Panc1 (cell line): ENCODE measurements around the gene SCUBE3. TPM values are rescaled to one million over a fixed set of nuclear protein-coding genes. Genes with fewer than 3 reads are reported as not detected.

Experiments used
- ATAC-seq: fragments of 200-7000 bp; cut with Tn5 transposase; 2 replicates; pipeline ENCODE4 v1.9.1; 2020; ENCODE audit warnings: mild to moderate bottlenecking, moderate library complexity
- BruUV-seq: library from RNA; stranded (reverse); fragments of 400-500 nt; replicated peaks from 2 replicates; lab custom pipeline; 2021; lab: Mats Ljungman, UMichigan
- CTCF ChIA-PET: fragments of 300-600 bp; sonication (Branson Sonifier 250); formaldehyde crosslinking; loops from one replicate; lab custom pipeline; 2022; ENCODE audit warnings: antibody characterized with exemption; lab: Charles Lee
- POLR2A ChIA-PET: fragments of 300-600 bp; sonication (Branson Sonifier 250); formaldehyde crosslinking; loops from one replicate; lab custom pipeline; 2022; ENCODE audit warnings: antibody characterized with exemption; lab: Charles Lee
- DNase-seq: peaks from one replicate; pipeline ENCODE4 v3.0.0-alpha.2; 2010; ENCODE audit warnings: low read depth, low spot score
- H3K27ac ChIP-seq: 2 replicates; pipeline ENCODE4 v1.5.1; 2011; ENCODE audit warnings: mild to moderate bottlenecking, low read length, inconsistent platforms
- H3K27me3 ChIP-seq: fragments of 200-500 bp; sonication (Bioruptor generic); 2 replicates; pipeline ENCODE4 v1.6.0; 2014; ENCODE audit warnings: low read length, inconsistent platforms; ENCODE audit not compliant: control insufficient read depth, insufficient read depth
- H3K36me3 ChIP-seq: fragments of 200-500 bp; sonication (Bioruptor generic); 2 replicates; pipeline ENCODE4 v1.5.1; 2014; ENCODE audit warnings: inconsistent platforms, mild to moderate bottlenecking, low read length, moderate library complexity; ENCODE audit not compliant: control insufficient read depth, insufficient read depth
- H3K4me1 ChIP-seq: 2 replicates; pipeline ENCODE4 v1.5.1; 2011; ENCODE audit warnings: inconsistent platforms, mild to moderate bottlenecking, low read length, moderate library complexity; ENCODE audit not compliant: control insufficient read depth, insufficient read depth
- H3K4me3 ChIP-seq, 2 experiments: 2 replicates each; pipeline ENCODE4 v1.5.1; 2011 to 2012; ENCODE audit warnings: low read depth in 2 of 2, low read length in 2 of 2, mild to moderate bottlenecking in 2 of 2, inconsistent platforms in 1 of 2, moderate library complexity in 1 of 2
- H3K9me3 ChIP-seq: fragments of 200-500 bp; sonication (Bioruptor generic); 2 replicates; pipeline ENCODE4 v1.5.1; 2014; ENCODE audit warnings: low read depth, mild to moderate bottlenecking, inconsistent platforms, low read length, moderate library complexity; ENCODE audit not compliant: control insufficient read depth, insufficient read depth
- POLR2AphosphoS5 ChIP-seq: IDR thresholded peaks from 2 replicates; pipeline ENCODE4 v1.6.1; 2012; ENCODE audit warnings: mild to moderate bottlenecking, low read depth, low read length, moderate library complexity
- SIN3A ChIP-seq: IDR thresholded peaks from 2 replicates; pipeline ENCODE4 v1.6.1; 2012; ENCODE audit warnings: low read depth, mild to moderate bottlenecking, low read length, moderate library complexity, borderline replicate concordance; ENCODE audit not compliant: insufficient read depth
- TCF7L2 ChIP-seq: IDR thresholded peaks from 2 replicates; pipeline ENCODE4 v1.6.1; 2011; ENCODE audit warnings: mild to moderate bottlenecking, low read depth, low read length, inconsistent platforms
- in situ Hi-C: cut with HindIII; loops from 2 replicates; pipeline ENCODE4 v1.10.0; 2016; ENCODE audit warnings: low sequenced_read_pairs, low pct_unique_long_range_greater_than_20kb
- intact Hi-C: fragments of 100-400 bp; cut with micrococcal nuclease; formaldehyde crosslinking; loops from one replicate; pipeline ENCODE4 v1.10.0; 2022; ENCODE audit not compliant: unreplicated experiment
- total RNA-seq: library from RNA; stranded (reverse); gene quantifications from one replicate; pipeline ENCODE4 v1.2.1, GENCODE V29; 2021; ENCODE audit not compliant: unreplicated experiment
- TF ChIP-seq, protein P1 (sequence below): fragments of 450-650 bp; IDR thresholded peaks from 2 replicates; pipeline ENCODE4 v1.5.1; 2017; ENCODE audit warnings: mild to moderate bottlenecking
- TF ChIP-seq, protein P2 (sequence below), 2 experiments: IDR thresholded peaks; 2 replicates each; pipeline ENCODE4 v1.6.1; 2011 to 2012; ENCODE audit warnings: low read depth in 2 of 2, control low read depth in 1 of 2, low read length in 1 of 2, mild to moderate bottlenecking in 1 of 2, moderate library complexity in 1 of 2; ENCODE audit not compliant: insufficient read depth in 1 of 2

Gene SCUBE3
- total RNA-seq, 1 experiment from 2014 or later, result 1.6 TPM

DNA sequence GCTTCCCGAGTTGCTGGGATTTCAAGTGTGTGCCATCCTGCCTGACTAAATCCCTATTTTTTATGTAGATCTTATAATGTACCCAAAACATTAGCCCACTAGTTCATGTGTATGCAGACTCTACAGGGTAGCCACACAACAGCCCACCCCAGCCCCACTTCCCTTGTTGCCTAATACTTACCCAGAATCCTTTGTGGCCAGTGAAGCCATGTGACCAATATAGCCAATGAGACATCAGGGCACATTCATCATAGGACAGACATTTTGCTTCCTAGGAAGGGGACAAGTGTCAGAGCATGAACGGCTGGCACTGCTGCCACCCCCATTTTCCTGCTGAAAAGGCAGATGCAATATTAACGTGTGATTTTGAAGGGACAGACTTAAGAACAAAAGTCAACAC is 36.6 kb upstream of the SCUBE3 start:
- no peaks in the 10 kb centered on the region for H3K27me3 ChIP-seq
- no peak overlapping the region for H3K27ac ChIP-seq
- no peak overlapping the region for H3K4me3 ChIP-seq
- ATAC-seq (no peak), DNase-seq (no peak)
- ChIA-PET POLR2A (no interaction called here), CTCF (no interaction called here)
- H3K4me1 ChIP-seq, result peaks cover 5% of the 10 kb centered on the region; the same call in 1 of the 2 replicates
- BruUV-seq, result no TSS peak
- no peaks in the 10 kb centered on the region for H3K9me3 ChIP-seq
- intact Hi-C loops (no loop called here), in situ Hi-C loops (no loop called here)
- H3K36me3 ChIP-seq, result no peaks in the 10 kb centered on the region
- TF ChIP-seq SIN3A (no peak), TCF7L2 (no peak), POLR2AphosphoS5 (no peak)
- TF ChIP-seq, protein P1, sequence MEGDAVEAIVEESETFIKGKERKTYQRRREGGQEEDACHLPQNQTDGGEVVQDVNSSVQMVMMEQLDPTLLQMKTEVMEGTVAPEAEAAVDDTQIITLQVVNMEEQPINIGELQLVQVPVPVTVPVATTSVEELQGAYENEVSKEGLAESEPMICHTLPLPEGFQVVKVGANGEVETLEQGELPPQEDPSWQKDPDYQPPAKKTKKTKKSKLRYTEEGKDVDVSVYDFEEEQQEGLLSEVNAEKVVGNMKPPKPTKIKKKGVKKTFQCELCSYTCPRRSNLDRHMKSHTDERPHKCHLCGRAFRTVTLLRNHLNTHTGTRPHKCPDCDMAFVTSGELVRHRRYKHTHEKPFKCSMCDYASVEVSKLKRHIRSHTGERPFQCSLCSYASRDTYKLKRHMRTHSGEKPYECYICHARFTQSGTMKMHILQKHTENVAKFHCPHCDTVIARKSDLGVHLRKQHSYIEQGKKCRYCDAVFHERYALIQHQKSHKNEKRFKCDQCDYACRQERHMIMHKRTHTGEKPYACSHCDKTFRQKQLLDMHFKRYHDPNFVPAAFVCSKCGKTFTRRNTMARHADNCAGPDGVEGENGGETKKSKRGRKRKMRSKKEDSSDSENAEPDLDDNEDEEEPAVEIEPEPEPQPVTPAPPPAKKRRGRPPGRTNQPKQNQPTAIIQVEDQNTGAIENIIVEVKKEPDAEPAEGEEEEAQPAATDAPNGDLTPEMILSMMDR, result no peak
- TF ChIP-seq, protein P2, sequence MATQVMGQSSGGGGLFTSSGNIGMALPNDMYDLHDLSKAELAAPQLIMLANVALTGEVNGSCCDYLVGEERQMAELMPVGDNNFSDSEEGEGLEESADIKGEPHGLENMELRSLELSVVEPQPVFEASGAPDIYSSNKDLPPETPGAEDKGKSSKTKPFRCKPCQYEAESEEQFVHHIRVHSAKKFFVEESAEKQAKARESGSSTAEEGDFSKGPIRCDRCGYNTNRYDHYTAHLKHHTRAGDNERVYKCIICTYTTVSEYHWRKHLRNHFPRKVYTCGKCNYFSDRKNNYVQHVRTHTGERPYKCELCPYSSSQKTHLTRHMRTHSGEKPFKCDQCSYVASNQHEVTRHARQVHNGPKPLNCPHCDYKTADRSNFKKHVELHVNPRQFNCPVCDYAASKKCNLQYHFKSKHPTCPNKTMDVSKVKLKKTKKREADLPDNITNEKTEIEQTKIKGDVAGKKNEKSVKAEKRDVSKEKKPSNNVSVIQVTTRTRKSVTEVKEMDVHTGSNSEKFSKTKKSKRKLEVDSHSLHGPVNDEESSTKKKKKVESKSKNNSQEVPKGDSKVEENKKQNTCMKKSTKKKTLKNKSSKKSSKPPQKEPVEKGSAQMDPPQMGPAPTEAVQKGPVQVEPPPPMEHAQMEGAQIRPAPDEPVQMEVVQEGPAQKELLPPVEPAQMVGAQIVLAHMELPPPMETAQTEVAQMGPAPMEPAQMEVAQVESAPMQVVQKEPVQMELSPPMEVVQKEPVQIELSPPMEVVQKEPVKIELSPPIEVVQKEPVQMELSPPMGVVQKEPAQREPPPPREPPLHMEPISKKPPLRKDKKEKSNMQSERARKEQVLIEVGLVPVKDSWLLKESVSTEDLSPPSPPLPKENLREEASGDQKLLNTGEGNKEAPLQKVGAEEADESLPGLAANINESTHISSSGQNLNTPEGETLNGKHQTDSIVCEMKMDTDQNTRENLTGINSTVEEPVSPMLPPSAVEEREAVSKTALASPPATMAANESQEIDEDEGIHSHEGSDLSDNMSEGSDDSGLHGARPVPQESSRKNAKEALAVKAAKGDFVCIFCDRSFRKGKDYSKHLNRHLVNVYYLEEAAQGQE (IDR thresholded peaks at IDR 0.05; ENCODE audit: insufficient read depth in 1 of 2, low read depth in 2 of 2, low read length in 1 of 2), result no peak

DNA sequence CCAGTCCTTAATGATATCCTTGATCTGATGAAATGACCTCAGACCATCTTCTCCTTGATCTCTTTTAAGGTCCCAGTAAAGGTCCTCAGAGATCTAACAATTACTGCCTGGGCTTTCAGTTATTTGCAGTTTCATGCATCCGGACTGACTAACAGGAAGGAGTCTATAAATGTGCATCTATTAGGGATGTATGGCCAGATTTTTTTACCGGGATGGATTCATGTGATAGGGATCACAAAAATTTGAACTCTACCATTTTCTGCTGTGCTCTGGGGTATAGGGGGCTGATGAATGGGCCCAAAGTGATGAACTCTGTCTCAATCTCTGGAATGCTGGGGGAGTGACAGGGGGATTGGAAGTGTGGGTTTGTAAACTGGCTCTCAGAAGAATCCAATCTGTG is 36.2 kb upstream of the SCUBE3 start:
- CTCF ChIA-PET, result no interaction called here
- Histone ChIP-seq H3K36me3 (no peaks in the 10 kb centered on the region), H3K4me1 (peaks cover 5% of the 10 kb centered on the region; the same call in 1 of the 2 replicates), H3K27ac (no peak overlapping the region), H3K27me3 (no peaks in the 10 kb centered on the region), H3K9me3 (no peaks in the 10 kb centered on the region), H3K4me3 (no peak overlapping the region)
- DNase-seq (no peak), ATAC-seq (no peak)
- in situ Hi-C loops, result no loop called here
- POLR2A ChIA-PET, result no interaction called here
- TF ChIP-seq, protein P2 (IDR thresholded peaks at IDR 0.05; ENCODE audit: insufficient read depth in 1 of 2, low read depth in 2 of 2, low read length in 1 of 2), result no peak
- TF ChIP-seq POLR2AphosphoS5 (no peak), SIN3A (no peak), TCF7L2 (no peak)
- TF ChIP-seq, protein P1, result no peak
- intact Hi-C loops, result no loop called here
- BruUV-seq, result no TSS peak
